H1 (cell line): ENCODE results near the gene NUDT3. TPM values are rescaled to one million over a fixed set of nuclear protein-coding genes. Genes with fewer than 3 reads are reported as not detected.

Experiments
- CTCF ChIA-PET: fragments of 300-600 bp; sonication (Branson Sonifier 250); formaldehyde crosslinking; loops from one replicate; lab custom pipeline; 2021; ENCODE audit not compliant: partially characterized antibody; lab: Charles Lee
- POLR2A ChIA-PET: fragments of 300-600 bp; sonication (Branson Sonifier 250); formaldehyde crosslinking; loops from one replicate; lab custom pipeline; 2021; ENCODE audit warnings: inconsistent platforms; ENCODE audit not compliant: partially characterized antibody; lab: Charles Lee
- DNase-seq, 2 experiments: peaks; one replicate each; pipeline versions ENCODE4 v3.0.0 to v3.0.0-alpha.2; 2010 to 2022; ENCODE audit warnings: low spot score in 2 of 2, low read depth in 1 of 2, mixed read lengths in 1 of 2
- FAIRE-seq: peaks from 2 replicates; lab custom pipeline; 2011; peaks lifted over from hg19 to GRCh38; lab: Jason Lieb, UNC
- H2AFZ ChIP-seq: 2 replicates; pipeline ENCODE4 v1.8.1; 2012; ENCODE audit warnings: low read length, inconsistent platforms
- H2AK5ac ChIP-seq: 2 replicates; pipeline ENCODE4 v1.6.1; 2013; ENCODE audit warnings: low read depth, low read length
- H2BK120ac ChIP-seq: replicated peaks from 2 replicates; pipeline ENCODE3; 2013; ENCODE audit warnings: low read depth, low read length, inconsistent platforms
- H2BK12ac ChIP-seq: 2 replicates; pipeline ENCODE4 v1.6.1; 2013; ENCODE audit warnings: low read depth, low read length
- H2BK15ac ChIP-seq: 2 replicates; pipeline ENCODE4 v1.6.1; 2013; ENCODE audit warnings: low read length
- H2BK20ac ChIP-seq: 2 replicates; pipeline ENCODE4 v1.6.1; 2013; ENCODE audit warnings: low read length
- H2BK5ac ChIP-seq: 2 replicates; pipeline ENCODE4 v1.6.1; 2013; ENCODE audit warnings: low read depth, low read length
- H3K14ac ChIP-seq: 2 replicates; pipeline ENCODE4 v1.6.1; 2013; ENCODE audit warnings: inconsistent platforms; ENCODE audit not compliant: insufficient read length
- H3K18ac ChIP-seq: 2 replicates; pipeline ENCODE4 v1.6.1; 2013; ENCODE audit warnings: low read length; ENCODE audit errors: extremely low read depth
- H3K23ac ChIP-seq: 2 replicates; pipeline ENCODE4 v1.6.1; 2013; ENCODE audit warnings: inconsistent platforms; ENCODE audit not compliant: insufficient read length
- H3K23me2 ChIP-seq: 2 replicates; pipeline ENCODE4 v1.6.1; 2013; ENCODE audit warnings: low read depth, low read length
- H3K27ac ChIP-seq: 2 replicates; pipeline ENCODE4 v1.6.1; 2011; ENCODE audit warnings: low read depth, low read length, inconsistent platforms
- H3K27me3 ChIP-seq, 4 experiments: replicated peaks in 1 of 4; 1 replicate in 1 of 4; 2 replicates in 3 of 4; pipeline versions ENCODE4 v1.6.1 to v1.8.1; 2011 to 2013; ENCODE audit warnings: low read length in 3 of 4, mild to moderate bottlenecking in 3 of 4, inconsistent platforms in 2 of 4, mixed read lengths in 2 of 4, moderate library complexity in 1 of 4; ENCODE audit not compliant: control insufficient read depth in 3 of 4, insufficient read depth in 3 of 4; ENCODE audit errors: extremely low read depth in 1 of 4
- H3K36me3 ChIP-seq, 4 experiments: 2 replicates each; pipeline versions ENCODE4 v1.6.1 to v1.8.1; 2011 to 2013; ENCODE audit warnings: mild to moderate bottlenecking in 4 of 4, low read length in 3 of 4, moderate library complexity in 2 of 4, control low read depth in 1 of 4, inconsistent platforms in 1 of 4; ENCODE audit not compliant: insufficient read depth in 4 of 4, control insufficient read depth in 2 of 4
- H3K4ac ChIP-seq: replicated peaks from 2 replicates; pipeline ENCODE3; 2013; ENCODE audit warnings: low read length, low read depth, mixed read lengths, inconsistent platforms; ENCODE audit not compliant: insufficient read length
- H3K4me1 ChIP-seq, 4 experiments: replicated peaks in 1 of 4; 1 replicate in 1 of 4; 2 replicates in 3 of 4; pipeline versions ENCODE4 v1.6.1 to v1.8.1; 2011 to 2013; ENCODE audit warnings: low read length in 3 of 4, inconsistent platforms in 2 of 4, mixed read lengths in 1 of 4; ENCODE audit not compliant: insufficient read depth in 4 of 4, control insufficient read depth in 3 of 4
- H3K4me2 ChIP-seq, 2 experiments: 2 replicates each; pipeline versions ENCODE4 v1.6.1 to v1.8.1; 2011 to 2013; ENCODE audit warnings: low read depth in 2 of 2, low read length in 2 of 2, control low read depth in 1 of 2, inconsistent platforms in 1 of 2, mild to moderate bottlenecking in 1 of 2; ENCODE audit not compliant: insufficient read depth in 1 of 2
- H3K4me3 ChIP-seq, 4 experiments: fragments of 200-600, 300-600 bp in 1 of 4; sonication (generic), shearing (Covaris generic), sonication (Bioruptor Twin) in 1 of 4; 2 replicates each; pipeline versions ENCODE4 v1.5.1 to v1.8.1; 2011 to 2016; ENCODE audit warnings: low read length in 4 of 4, low read depth in 3 of 4, control low read depth in 2 of 4, inconsistent platforms in 2 of 4, mild to moderate bottlenecking in 2 of 4, mixed read lengths in 1 of 4, moderate library complexity in 1 of 4; ENCODE audit not compliant: insufficient read depth in 2 of 4; ENCODE audit errors: extremely low read depth in 1 of 4
- H3K56ac ChIP-seq: replicated peaks from 2 replicates; pipeline ENCODE3; 2013; ENCODE audit warnings: low read depth, mild to moderate bottlenecking, mixed read lengths, low read length, inconsistent platforms; ENCODE audit not compliant: insufficient read length
- H3K79me1 ChIP-seq: 2 replicates; pipeline ENCODE4 v1.6.1; 2013; ENCODE audit warnings: low read depth, low read length, control low read depth
- H3K79me2 ChIP-seq, 2 experiments: 2 replicates each; pipeline versions ENCODE4 v1.6.1 to v1.8.1; 2012 to 2013; ENCODE audit warnings: low read length in 2 of 2, mild to moderate bottlenecking in 2 of 2, inconsistent platforms in 1 of 2; ENCODE audit not compliant: insufficient read depth in 2 of 2, control insufficient read depth in 1 of 2
- H3K9ac ChIP-seq, 4 experiments: replicated peaks in 1 of 4; 1 replicate in 1 of 4; 2 replicates in 3 of 4; pipeline versions ENCODE4 v1.6.1 to v1.8.1; 2011 to 2013; ENCODE audit warnings: low read depth in 3 of 4, low read length in 3 of 4, control low read depth in 2 of 4, mild to moderate bottlenecking in 2 of 4, moderate library complexity in 2 of 4, inconsistent platforms in 1 of 4; ENCODE audit errors: extremely low read depth in 1 of 4
- H3K9me3 ChIP-seq, 2 experiments: 2 replicates each; pipeline versions ENCODE4 v1.6.1 to v1.8.1; 2012 to 2013; ENCODE audit warnings: mild to moderate bottlenecking in 2 of 2, moderate library complexity in 2 of 2, control low read depth in 1 of 2, inconsistent platforms in 1 of 2, low read depth in 1 of 2, low read length in 1 of 2, mixed read lengths in 1 of 2; ENCODE audit not compliant: insufficient read depth in 2 of 2
- H4K20me1 ChIP-seq, 2 experiments: replicated peaks in 1 of 2; 2 replicates each; pipeline versions ENCODE3 to v1.8.1; 2011 to 2013; ENCODE audit warnings: inconsistent platforms in 2 of 2, low read length in 2 of 2, mild to moderate bottlenecking in 1 of 2; ENCODE audit not compliant: insufficient read depth in 2 of 2, control insufficient read depth in 1 of 2
- H4K5ac ChIP-seq: 2 replicates; pipeline ENCODE4 v1.6.1; 2013; ENCODE audit warnings: low read length, low read depth, mixed read lengths, inconsistent platforms; ENCODE audit not compliant: insufficient read length
- H4K8ac ChIP-seq: 2 replicates; pipeline ENCODE4 v1.8.0; 2013; ENCODE audit warnings: mild to moderate bottlenecking, moderate library complexity, low read length, inconsistent platforms; ENCODE audit not compliant: insufficient read depth; ENCODE audit errors: extremely low read depth
- H4K91ac ChIP-seq: replicated peaks from 2 replicates; pipeline ENCODE3; 2013; ENCODE audit warnings: low read length, mixed read lengths, inconsistent platforms; ENCODE audit not compliant: insufficient read length
- JUND ChIP-seq: IDR thresholded peaks from 2 replicates; pipeline ENCODE4 v1.6.1; 2011; ENCODE audit warnings: mild to moderate bottlenecking, improper control_type of control experiment, low read length
- TBP ChIP-seq: IDR thresholded peaks from 2 replicates; pipeline ENCODE4 v1.6.1; 2011; ENCODE audit warnings: low read depth, low read length, improper control_type of control experiment
- polyA plus RNA-seq, 7 experiments: library from polyadenylated mRNA; depleted of rRNA in 3 of 7; stranded (reverse) in 5 of 7; unstranded in 2 of 7; fragments of >200 nt in 5 of 7; fragments of 200-250 nt in 2 of 7; gene quantifications; 1 replicate in 5 of 7; 2 replicates in 1 of 7; 4 replicates in 1 of 7; pipeline versions ENCODE4 v1.2.1 to v1.2.3, GENCODE V29; 2011 to 2013; ENCODE audit warnings: missing spikeins in 2 of 7, mixed read lengths in 2 of 7
- total RNA-seq: library from RNA; stranded (reverse); fragmentation: NEBNext Ultra II Directional; extraction: Animal tissue kit (Norgen Biotek cat#: 25700); gene quantifications from 2 replicates; pipeline ENCODE4 v1.2.1, GENCODE V29; 2021

Gene NUDT3
- total and polyA plus RNA-seq, 2 of the 8 experiments (the other 6 are each of a cell fraction or from before 2014, with no cell fraction given), result 14.1 to 36.9 TPM

- Histone ChIP-seq H3K9me3 (no peaks in the 10 kb centered on the region), H3K27ac (no peak overlapping the region), H3K79me2 (peaks cover 3 to 31% of the 10 kb centered on the region in 2 experiments; a peak in 2 of 4 replicates), H2AK5ac (no peak overlapping the region), H3K4me3 (no peak overlapping the region), H3K4ac (no peak overlapping the region), H3K18ac (no peak overlapping the region), H2BK5ac (no peak overlapping the region), H2BK12ac (no peak overlapping the region), H4K20me1 (peaks cover 0 to 3% of the 10 kb centered on the region in 2 experiments), H3K14ac (no peak overlapping the region), H2BK120ac (no peak overlapping the region), H3K79me1 (no peaks in the 10 kb centered on the region; the same call in 1 of the 2 replicates), H3K9ac (no peak overlapping the region), H4K91ac (no peak overlapping the region), H3K4me1 (no peaks in the 10 kb centered on the region), H2BK20ac (no peak overlapping the region), H3K56ac (no peak overlapping the region), H3K23me2 (no peaks in the 10 kb centered on the region), H2BK15ac (no peak overlapping the region), H3K36me3 (peaks cover 0 to 4% (median 2%) of the 10 kb centered on the region in 4 experiments; a peak in 1 of 8 replicates), H3K27me3 (no peaks in the 10 kb centered on the region), H2AFZ (no peak overlapping the region), H4K5ac (no peak overlapping the region), H3K23ac (no peak overlapping the region), H4K8ac (no peak overlapping the region), H3K4me2 (no peak overlapping the region)
- ChIA-PET POLR2A (interaction anchor here (0.7 kb wide), 1 partner anchor 72 kb away, joined by 4 read pairs; no protein-coding TSS in a partner anchor), CTCF (no interaction called here)
- DNase-seq (no peak), FAIRE-seq (no peak)
- TF ChIP-seq TBP, result no peak
- TF ChIP-seq JUND, result no peak
Measured at GRCh38 chr6:34342247-34342646, 50.2 kb downstream of the NUDT3 start.
